Stimulated activated CD4-positive, alpha-beta T cell treated with anti-CD3 and anti-CD28 coated beads, TNF-alpha, amount 100 ng/mL, for 48 hours (primary cell): ENCODE results near the gene GOLGA6L2.
"Not testable (repeated sequence)": the region's sequence is repeated elsewhere in the genome, so short reads cannot be mapped to it uniquely, and the experiment has no call there.

Experiments used
- DNase-seq, 3 donors: peaks; one replicate each; pipeline ENCODE4 v3.0.0-alpha.2; 2020; ENCODE audit warnings: low read depth in 3 of 3

The GOLGA6L2 gene, protein sequence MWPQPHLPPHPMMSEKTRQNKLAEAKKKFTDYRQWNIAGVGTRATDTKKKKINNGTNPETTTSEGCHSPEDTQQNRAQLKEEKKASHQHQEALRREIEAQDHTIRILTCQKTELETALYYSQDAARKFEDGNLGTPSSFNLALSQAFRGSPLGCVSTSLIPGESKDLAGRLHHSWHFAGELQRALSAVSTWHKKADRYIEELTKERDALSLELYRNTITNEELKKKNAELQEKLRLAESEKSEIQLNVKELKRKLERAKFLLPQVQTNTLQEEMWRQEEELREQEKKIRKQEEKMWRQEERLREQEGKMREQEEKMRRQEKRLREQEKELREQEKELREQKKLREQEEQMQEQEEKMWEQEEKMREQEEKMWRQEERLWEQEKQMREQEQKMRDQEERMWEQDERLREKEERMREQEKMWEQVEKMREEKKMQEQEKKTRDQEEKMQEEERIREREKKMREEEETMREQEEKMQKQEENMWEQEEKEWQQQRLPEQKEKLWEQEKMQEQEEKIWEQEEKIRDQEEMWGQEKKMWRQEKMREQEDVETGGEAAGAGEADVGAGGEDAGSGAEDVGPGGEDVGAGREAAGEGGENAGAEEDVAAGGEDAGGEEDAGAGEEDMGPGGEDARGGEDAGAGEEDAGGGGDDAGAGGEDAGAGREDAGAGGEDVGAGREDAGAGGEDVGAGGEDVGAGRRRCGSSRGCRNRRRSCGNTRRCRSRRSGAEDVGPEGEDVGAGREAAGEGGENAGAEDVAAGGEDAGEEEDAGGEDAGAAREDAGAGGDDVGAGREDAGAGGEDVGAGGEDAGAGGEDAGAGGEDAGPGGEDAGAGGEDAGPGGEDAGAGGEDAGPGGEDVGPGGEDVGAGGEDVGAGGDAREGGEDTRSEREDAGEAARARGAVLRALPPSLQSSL

DNA sequence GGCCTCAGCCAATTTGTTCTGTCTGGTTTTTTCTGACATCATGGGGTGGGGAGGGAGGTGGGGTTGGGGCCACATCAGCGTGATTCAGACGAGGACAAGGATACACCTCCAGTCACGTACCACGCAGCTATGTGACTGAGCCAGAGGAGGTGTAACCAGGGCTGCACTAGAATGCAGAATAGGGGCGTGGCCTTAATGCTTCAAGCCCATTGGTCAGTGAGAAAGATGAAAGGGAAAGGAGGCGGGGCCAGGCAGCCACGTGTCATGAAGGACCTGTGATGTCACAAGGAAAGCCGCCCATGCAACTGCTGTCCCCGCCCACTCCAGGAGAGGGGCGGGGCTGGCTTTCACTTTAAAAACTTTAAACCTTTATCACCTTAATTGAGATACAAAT lies at the start of gene GOLGA6L2:
Gene GOLGA6L2 (minus strand): TSS at position 137 of the 394 bp plus-strand sequence. CDS start 62 bp downstream, at position 75.
- DNase-seq: peak in 1 of 3 donors; percentile 3

GRCh38 chr15:23484870-23485269 lies 37.8 kb upstream of the GOLGA6L2 start:
- no peak for DNase-seq

DNA sequence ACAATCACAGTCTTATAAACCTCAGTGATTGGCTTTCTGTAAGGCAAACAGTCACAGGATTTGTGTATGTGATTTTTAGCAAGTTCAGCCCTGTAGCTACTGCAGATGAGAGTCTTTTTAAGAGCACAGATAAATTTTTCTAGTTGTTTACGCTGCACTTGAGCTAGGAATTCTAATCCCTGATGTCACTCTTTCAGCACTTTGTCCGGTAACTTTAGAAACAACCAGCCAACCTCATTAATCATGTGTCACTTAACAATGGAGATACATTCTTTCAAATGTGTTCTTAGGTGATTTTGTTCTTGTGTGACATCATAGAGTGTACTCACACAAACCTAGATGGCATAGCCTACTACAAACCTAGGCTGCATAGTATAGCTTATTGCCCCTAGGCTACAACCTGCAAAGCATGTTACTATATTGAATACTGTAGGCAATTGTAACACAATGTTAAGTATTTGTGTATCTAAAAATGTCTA lies 36.8 kb upstream of the GOLGA6L2 start:
- no peak for DNase-seq

- no peak for DNase-seq
Measured at GRCh38 chr15:23482764-23483489, 35.9 kb upstream of the GOLGA6L2 start.

- DNase-seq: no peak
Measured at GRCh38 chr15:23482228-23482627, 35.2 kb upstream of the GOLGA6L2 start.

- DNase-seq: no peak
Measured at GRCh38 chr15:23477920-23478319, 30.9 kb upstream of the GOLGA6L2 start.

GRCh38 chr15:23472678-23473077 lies 25.6 kb upstream of the GOLGA6L2 start:
- DNase-seq: no peak

GRCh38 chr15:23472033-23472432 lies 25.0 kb upstream of the GOLGA6L2 start:
- no peak for DNase-seq

DNA sequence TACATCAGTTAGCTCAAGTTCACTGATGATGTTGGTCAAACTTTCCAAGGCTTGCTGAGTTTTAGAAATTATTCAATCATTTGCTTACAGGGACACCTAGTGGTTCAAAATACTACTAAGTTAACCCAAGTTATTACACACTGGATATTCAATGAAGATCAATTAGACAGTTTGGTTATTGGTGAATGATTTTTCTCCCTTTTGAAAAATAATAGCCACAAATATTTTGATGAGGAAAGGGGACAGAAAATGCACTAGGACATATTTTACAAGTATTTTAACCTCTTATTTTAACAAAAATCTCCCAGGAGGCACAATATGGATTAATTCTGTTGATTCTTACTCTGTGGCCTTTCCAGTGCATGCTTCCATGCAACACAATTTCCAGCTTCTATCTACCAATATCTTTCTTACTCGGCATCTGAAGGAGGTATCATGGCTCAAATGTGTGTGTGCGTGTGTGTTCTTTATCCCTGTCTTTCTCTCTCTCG lies 20.1 kb upstream of the GOLGA6L2 start:
- DNase-seq: no peak

GRCh38 chr15:23457890-23458289 lies 10.8 kb upstream of the GOLGA6L2 start:
- DNase-seq: no peak

GRCh38 chr15:23446215-23447106 lies 582 bp downstream of the GOLGA6L2 start:
- no peak for DNase-seq

- DNase-seq: no peak
Measured at GRCh38 chr15:23444269-23444668, 2.8 kb downstream of the GOLGA6L2 start.

- DNase-seq: no peak
Measured at GRCh38 chr15:23441204-23441603, 5.8 kb downstream of the GOLGA6L2 start.

DNA sequence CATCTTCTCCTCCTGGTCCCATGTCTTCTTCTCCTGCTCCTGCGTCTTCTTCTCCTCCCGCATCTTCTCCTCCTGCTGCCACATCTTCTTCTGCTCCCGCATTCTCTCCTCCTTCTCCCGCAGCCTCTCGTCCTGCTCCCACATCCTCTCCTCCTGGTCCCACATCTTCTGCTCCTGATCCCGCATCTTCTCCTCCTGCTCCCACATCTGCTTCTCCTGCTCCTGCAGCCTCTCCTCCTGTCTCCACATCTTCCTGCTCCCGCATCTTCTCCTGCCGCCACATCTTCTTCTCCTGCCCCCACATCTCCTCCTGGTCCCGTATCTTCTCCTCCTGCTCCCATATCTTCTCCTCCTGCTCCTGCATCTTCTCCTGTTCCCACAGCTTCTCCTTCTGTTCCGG lies 6.4 kb downstream of the GOLGA6L2 start:
- DNase-seq: no peak

- DNase-seq: no peak
Measured at GRCh38 chr15:23439513-23439912, 7.5 kb downstream of the GOLGA6L2 start.

DNA sequence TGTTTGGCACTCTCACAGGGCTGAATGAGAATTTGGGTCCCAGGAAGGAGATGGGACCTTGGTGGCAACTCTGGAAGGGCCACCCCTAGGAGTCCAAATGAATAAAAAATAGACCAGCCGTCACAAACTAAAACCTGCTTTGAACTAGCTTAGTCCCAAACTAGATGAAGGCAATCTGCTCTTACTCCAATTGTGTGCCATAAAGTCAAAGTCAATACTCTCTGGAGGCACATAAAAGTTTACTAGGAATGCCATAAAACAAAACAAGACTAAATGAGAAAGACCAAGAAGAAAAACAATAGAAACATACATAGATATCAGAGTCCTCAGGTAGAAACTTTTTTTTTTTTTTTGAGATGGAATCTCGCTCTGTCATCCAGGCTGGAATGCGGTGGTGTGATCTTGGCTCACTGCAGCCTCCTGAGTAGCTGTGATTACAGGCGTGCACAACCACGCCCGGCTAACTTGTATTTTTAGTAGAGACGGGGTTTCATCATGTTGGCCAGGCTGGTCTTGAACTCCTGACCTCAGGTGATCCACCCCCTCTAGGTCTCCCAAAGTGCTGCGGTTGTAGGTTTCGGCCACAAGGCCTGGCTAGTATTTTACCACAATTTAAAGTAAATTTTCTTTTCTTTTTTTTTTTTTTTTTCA lies 8.1 kb downstream of the GOLGA6L2 start:
- DNase-seq: no peak

DNA sequence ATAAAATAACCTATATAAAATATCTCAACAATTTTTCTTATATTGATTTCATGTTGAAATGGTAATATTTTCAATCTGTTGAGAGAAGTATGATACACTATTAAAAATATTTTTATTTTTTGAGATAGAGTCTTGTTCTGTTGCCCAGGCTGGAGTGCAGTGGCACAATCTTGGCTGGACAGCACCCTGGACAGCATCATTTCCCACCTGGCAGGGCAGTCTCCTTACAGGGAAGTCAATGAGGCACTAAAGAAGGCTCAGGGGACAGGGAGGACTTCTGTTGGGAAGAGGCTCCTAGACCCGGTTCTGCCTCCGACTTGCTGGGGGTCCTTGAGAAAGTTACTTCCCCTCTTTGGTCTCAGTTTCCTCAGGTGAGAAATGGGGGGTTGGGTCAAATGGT lies 9.4 kb downstream of the GOLGA6L2 start:
- DNase-seq: no peak

DNA sequence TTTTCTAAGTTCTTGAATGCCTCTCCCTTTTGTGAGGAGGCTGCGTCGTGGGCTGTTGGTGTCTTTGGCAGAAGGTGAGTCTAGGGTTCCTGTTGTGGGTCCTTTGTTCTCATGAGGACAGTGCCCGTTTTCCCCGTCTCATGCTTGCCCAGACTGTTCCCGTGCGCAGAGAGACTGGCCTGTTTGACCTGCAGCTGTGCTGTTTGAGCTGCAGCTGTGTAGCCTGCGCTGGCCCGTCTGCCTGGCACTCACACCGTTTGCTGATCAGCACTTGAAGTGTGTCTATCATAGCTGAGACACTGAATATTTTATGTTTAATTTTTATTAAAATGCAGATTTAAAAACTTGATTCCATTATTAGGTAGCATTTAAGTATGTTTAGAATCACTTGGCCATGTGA lies 9.9 kb downstream of the GOLGA6L2 start:
- no peak for DNase-seq

GRCh38 chr15:23436421-23436820 lies 10.6 kb downstream of the GOLGA6L2 start:
- DNase-seq: no peak

DNA sequence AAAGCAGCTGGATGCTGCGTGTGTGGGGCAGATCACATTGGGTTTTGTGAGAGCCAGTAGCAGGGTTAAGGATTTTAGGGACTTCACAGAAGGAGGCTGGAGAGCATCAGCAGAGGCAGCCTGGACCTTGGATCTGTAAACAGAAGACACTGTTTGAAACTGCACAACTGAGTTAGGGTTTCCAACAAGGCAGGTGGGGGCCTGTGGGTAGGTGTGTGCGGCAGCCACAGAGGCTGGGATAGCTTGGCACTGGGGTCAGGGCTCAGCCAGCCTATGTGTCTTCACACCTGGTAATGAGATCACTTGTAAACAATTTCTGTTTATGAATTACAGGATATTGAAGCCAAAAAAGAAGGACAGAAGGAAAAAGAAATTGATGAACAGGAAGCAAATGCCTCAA lies 12.3 kb downstream of the GOLGA6L2 start:
- DNase-seq: not testable (repeated sequence)
